ENCODE results near the gene UAP1L1.
A peak's percentile ranks its signal among the peaks of the same experiment; 100 is the strongest.

The UAP1L1 gene

GRCh38 chr9:137082925-137083290, 5.6 kb downstream of the UAP1L1 start:
- no peak for TF ChIP-seq CTCF (conservative IDR thresholded peaks at IDR 0.05; ENCODE audit: control insufficient read depth, insufficient read depth, low read depth, low read length)
- H3K4me3 ChIP-seq (ENCODE audit: control insufficient read depth, low read depth, low read length), result no peak overlapping the region
- no peak for DNase-seq (ENCODE audit: low read depth)

- TF ChIP-seq CTCF (conservative IDR thresholded peaks at IDR 0.05; ENCODE audit: control insufficient read depth, insufficient read depth, low read depth, low read length), result no peak
- peak; percentile 97 for DNase-seq (ENCODE audit: low read depth)
- no peak overlapping the region for H3K4me3 ChIP-seq (ENCODE audit: control insufficient read depth, low read depth, low read length)
These were observed 6.2 kb downstream of the UAP1L1 start for GRCh38 chr9:137083394-137084004.

GRCh38 chr9:137084526-137084925, 7.2 kb downstream of the UAP1L1 start:
- TF ChIP-seq CTCF (conservative IDR thresholded peaks at IDR 0.05; ENCODE audit: control insufficient read depth, insufficient read depth, low read depth, low read length), result no peak
- no peak overlapping the region for H3K4me3 ChIP-seq (ENCODE audit: control insufficient read depth, low read depth, low read length)
- no peak for DNase-seq (ENCODE audit: low read depth)

GRCh38 chr9:137085920-137086530, 8.7 kb downstream of the UAP1L1 start:
- peak overlapping the region; percentile 74 for H3K4me3 ChIP-seq (ENCODE audit: control insufficient read depth, low read depth, low read length)
- DNase-seq (ENCODE audit: low read depth), result peak; percentile 47
- no peak for TF ChIP-seq CTCF (conservative IDR thresholded peaks at IDR 0.05; ENCODE audit: control insufficient read depth, insufficient read depth, low read depth, low read length)

- DNase-seq (ENCODE audit: low read depth), result peak; percentile 98
- TF ChIP-seq CTCF (conservative IDR thresholded peaks at IDR 0.05; ENCODE audit: control insufficient read depth, insufficient read depth, low read depth, low read length), result no peak
- peak within 1 kb of the TSS; percentile 74 for H3K4me3 ChIP-seq (ENCODE audit: control insufficient read depth, low read depth, low read length)
These were observed 9.5 kb downstream of the UAP1L1 start, which contains the start of gene MAN1B1 for GRCh38 chr9:137086531-137087408. MAN1B1 (plus strand) TSS chr9:137086985; CDS start chr9:137087000, 15 bp downstream.

GRCh38 chr9:137087409-137087925, 10.2 kb downstream of the UAP1L1 start:
- no peak for TF ChIP-seq CTCF (conservative IDR thresholded peaks at IDR 0.05; ENCODE audit: control insufficient read depth, insufficient read depth, low read depth, low read length)
- no peak for DNase-seq (ENCODE audit: low read depth)
- H3K4me3 ChIP-seq (ENCODE audit: control insufficient read depth, low read depth, low read length), result peak overlapping the region; percentile 74
